Muscle layer of duodenum (tissue), 2 donors: ENCODE results near the gene ZFP91.

ENCODE experiments used
- H3K27ac ChIP-seq: one replicate; pipeline ENCODE4 v1.7.0; 2013; ENCODE audit warnings: mild to moderate bottlenecking, low read length
- H3K27me3 ChIP-seq: one replicate; pipeline ENCODE4 v1.7.0; 2013; ENCODE audit warnings: low read depth, mild to moderate bottlenecking, control low read depth, low read length
- H3K36me3 ChIP-seq, 2 donors: one replicate each; pipeline ENCODE4 v1.7.0; 2013; ENCODE audit warnings: low read length in 2 of 2, control low read depth in 1 of 2, mild to moderate bottlenecking in 1 of 2; ENCODE audit not compliant: insufficient read depth in 2 of 2, control insufficient read depth in 1 of 2
- H3K4me1 ChIP-seq, 2 donors: one replicate each; pipeline ENCODE4 v1.7.0; 2013; ENCODE audit warnings: low read length in 2 of 2, mild to moderate bottlenecking in 2 of 2, control low read depth in 1 of 2, moderate library complexity in 1 of 2; ENCODE audit not compliant: insufficient read depth in 2 of 2, control insufficient read depth in 1 of 2
- H3K4me3 ChIP-seq, 2 donors: one replicate each; pipeline ENCODE4 v1.7.0; 2013; ENCODE audit warnings: low read length in 2 of 2, low read depth in 1 of 2, mild to moderate bottlenecking in 1 of 2
- H3K9me3 ChIP-seq, 2 donors: one replicate each; pipeline ENCODE4 v1.7.0; 2013; ENCODE audit warnings: low read length in 2 of 2, control low read depth in 1 of 2, mild to moderate bottlenecking in 1 of 2; ENCODE audit not compliant: control insufficient read depth in 1 of 2
- donor health status: healthy.

Gene ZFP91

GRCh38 chr11:58573451-58574104, 5.3 kb upstream of the ZFP91 start:
- Histone ChIP-seq H3K9me3 (no peaks in the 10 kb centered on the region), H3K4me1 (peaks cover 9 to 35% of the 10 kb centered on the region in 2 donors), H3K36me3 (peaks cover 8 to 26% of the 10 kb centered on the region in 2 donors), H3K27me3 (no peaks in the 10 kb centered on the region), H3K4me3 (peak overlapping the region in 1 of 2 donors; percentile 4), H3K27ac (peak overlapping the region; percentile 100)

- Histone ChIP-seq H3K4me3 (peak overlapping the region in 1 of 2 donors; percentile 51), H3K9me3 (no peaks in the 10 kb centered on the region), H3K36me3 (peaks cover 0 to 26% of the 10 kb centered on the region in 2 donors), H3K4me1 (peaks cover 9 to 35% of the 10 kb centered on the region in 2 donors), H3K27ac (peak overlapping the region; percentile 100), H3K27me3 (no peaks in the 10 kb centered on the region)
These were observed 4.0 kb upstream of the ZFP91 start for GRCh38 chr11:58574881-58575280.

- Histone ChIP-seq H3K4me1 (peaks cover 12 to 39% of the 10 kb centered on the region in 2 donors), H3K27me3 (no peaks in the 10 kb centered on the region), H3K4me3 (peak within 1 kb of the TSS; percentile 51 to 90), H3K27ac (peak within 1 kb of the TSS; percentile 100), H3K9me3 (no peaks in the 10 kb centered on the region), H3K36me3 (peaks cover 0 to 26% of the 10 kb centered on the region in 2 donors)
These were observed 3.4 kb upstream of the ZFP91 start, which contains the start of gene LPXN for GRCh38 chr11:58575377-58576020. TSS of gene LPXN (minus strand) at chr11:58575856. CDS start at chr11:58575772, 84 bp downstream.

GRCh38 chr11:58576887-58577471, 1.9 kb upstream of the ZFP91 start:
- peaks cover 22 to 54% of the 10 kb centered on the region in 2 donors for H3K4me1 ChIP-seq
- peak overlapping the region; percentile 90 to 92 for H3K4me3 ChIP-seq
- no peaks in the 10 kb centered on the region for H3K27me3 ChIP-seq
- H3K27ac ChIP-seq, result peak overlapping the region; percentile 100
- peaks cover 0 to 26% of the 10 kb centered on the region in 2 donors for H3K36me3 ChIP-seq
- H3K9me3 ChIP-seq, result no peaks in the 10 kb centered on the region

- H3K27me3 ChIP-seq, result no peaks in the 10 kb centered on the region
- H3K9me3 ChIP-seq, result no peaks in the 10 kb centered on the region
- peak overlapping the region; percentile 90 to 92 for H3K4me3 ChIP-seq
- peaks cover 0 to 26% of the 10 kb centered on the region in 2 donors for H3K36me3 ChIP-seq
- peak overlapping the region; percentile 100 for H3K27ac ChIP-seq
- peaks cover 22 to 58% of the 10 kb centered on the region in 2 donors for H3K4me1 ChIP-seq
These were observed 1.2 kb upstream of the ZFP91 start for GRCh38 chr11:58577555-58578135.

- H3K36me3 ChIP-seq, result peaks cover 0 to 26% of the 10 kb centered on the region in 2 donors
- peak overlapping the region; percentile 90 to 92 for H3K4me3 ChIP-seq
- H3K9me3 ChIP-seq, result no peaks in the 10 kb centered on the region
- peaks cover 22 to 58% of the 10 kb centered on the region in 2 donors for H3K4me1 ChIP-seq
- peak overlapping the region; percentile 100 for H3K27ac ChIP-seq
- no peaks in the 10 kb centered on the region for H3K27me3 ChIP-seq
These were observed 678 bp upstream of the ZFP91 start for GRCh38 chr11:58578136-58578634.

GRCh38 chr11:58579192-58580129, 598 bp downstream of the ZFP91 start:
- H3K27ac ChIP-seq, result peak overlapping the region; percentile 95
- peak overlapping the region; percentile 89 to 90 for H3K4me3 ChIP-seq
- H3K4me1 ChIP-seq, result peaks cover 22 to 58% of the 10 kb centered on the region in 2 donors
- no peaks in the 10 kb centered on the region for H3K9me3 ChIP-seq
- H3K36me3 ChIP-seq, result peaks cover 0 to 21% of the 10 kb centered on the region in 2 donors
- H3K27me3 ChIP-seq, result no peaks in the 10 kb centered on the region

GRCh38 chr11:58580311-58580710, 1.4 kb downstream of the ZFP91 start:
- Histone ChIP-seq H3K4me1 (peaks cover 22 to 56% of the 10 kb centered on the region in 2 donors), H3K9me3 (no peaks in the 10 kb centered on the region), H3K27me3 (no peaks in the 10 kb centered on the region), H3K4me3 (peak overlapping the region; percentile 89 to 90), H3K27ac (peak overlapping the region; percentile 95), H3K36me3 (peaks cover 0 to 18% of the 10 kb centered on the region in 2 donors)

GRCh38 chr11:58582437-58582836, 3.6 kb downstream of the ZFP91 start:
- no peak overlapping the region for H3K4me3 ChIP-seq
- peaks cover 5 to 14% of the 10 kb centered on the region in 2 donors for H3K36me3 ChIP-seq
- H3K9me3 ChIP-seq, result no peaks in the 10 kb centered on the region
- peaks cover 13 to 41% of the 10 kb centered on the region in 2 donors for H3K4me1 ChIP-seq
- H3K27ac ChIP-seq, result no peak overlapping the region
- no peaks in the 10 kb centered on the region for H3K27me3 ChIP-seq

- Histone ChIP-seq H3K4me1 (peaks cover under 1 to 22% of the 10 kb centered on the region in 2 donors), H3K9me3 (no peaks in the 10 kb centered on the region), H3K27ac (no peak overlapping the region), H3K27me3 (no peaks in the 10 kb centered on the region), H3K4me3 (no peak overlapping the region), H3K36me3 (peaks cover 0 to 5% of the 10 kb centered on the region in 2 donors)
These were observed 8.1 kb downstream of the ZFP91 start for GRCh38 chr11:58586998-58587397.
